ENCODE data around the gene LPCAT1.
"Not testable (repeated sequence)": the region's sequence is repeated elsewhere in the genome, so short reads cannot be mapped to it uniquely, and the experiment has no call there.

LPCAT1 gene, protein sequence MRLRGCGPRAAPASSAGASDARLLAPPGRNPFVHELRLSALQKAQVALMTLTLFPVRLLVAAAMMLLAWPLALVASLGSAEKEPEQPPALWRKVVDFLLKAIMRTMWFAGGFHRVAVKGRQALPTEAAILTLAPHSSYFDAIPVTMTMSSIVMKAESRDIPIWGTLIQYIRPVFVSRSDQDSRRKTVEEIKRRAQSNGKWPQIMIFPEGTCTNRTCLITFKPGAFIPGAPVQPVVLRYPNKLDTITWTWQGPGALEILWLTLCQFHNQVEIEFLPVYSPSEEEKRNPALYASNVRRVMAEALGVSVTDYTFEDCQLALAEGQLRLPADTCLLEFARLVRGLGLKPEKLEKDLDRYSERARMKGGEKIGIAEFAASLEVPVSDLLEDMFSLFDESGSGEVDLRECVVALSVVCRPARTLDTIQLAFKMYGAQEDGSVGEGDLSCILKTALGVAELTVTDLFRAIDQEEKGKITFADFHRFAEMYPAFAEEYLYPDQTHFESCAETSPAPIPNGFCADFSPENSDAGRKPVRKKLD

GRCh38 chr5:1523793-1524480 is at the start of gene LPCAT1:
LPCAT1 (minus strand) TSS chr5:1523960; CDS start chr5:1523844, 116 bp downstream.
- peak in 12 of 14 donors; percentile 21 to 85 (median 59) for DNase-seq

DNA sequence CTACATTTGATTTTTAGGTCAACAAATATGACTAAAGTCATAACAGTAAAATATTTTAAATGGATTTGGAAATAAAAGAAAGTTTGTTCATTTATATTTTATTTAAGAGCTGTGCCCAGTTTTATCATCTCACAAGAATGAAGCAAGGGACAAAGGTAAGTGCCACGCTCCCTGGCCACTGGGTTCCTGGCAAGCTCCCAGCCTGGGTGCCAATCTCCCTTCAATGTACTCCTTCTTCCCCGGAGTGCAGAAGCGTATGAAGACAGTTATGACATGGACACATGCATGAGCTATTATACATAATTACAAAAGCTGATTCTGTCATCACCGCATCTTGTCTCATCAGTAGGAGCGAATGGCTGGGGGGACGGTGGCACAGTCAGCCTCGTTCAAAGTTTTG is 48.1 kb upstream of the LPCAT1 start:
- DNase-seq = not testable (repeated sequence)

GRCh38 chr5:1570975-1571374 is 47.2 kb upstream of the LPCAT1 start:
- DNase-seq = no peak

GRCh38 chr5:1568201-1568979 is 44.6 kb upstream of the LPCAT1 start:
- no peak for DNase-seq

- DNase-seq = not testable (repeated sequence)
Measured at GRCh38 chr5:1567527-1568200, 43.9 kb upstream of the LPCAT1 start.

GRCh38 chr5:1565737-1566734 is 42.3 kb upstream of the LPCAT1 start:
- no peak for DNase-seq

DNA sequence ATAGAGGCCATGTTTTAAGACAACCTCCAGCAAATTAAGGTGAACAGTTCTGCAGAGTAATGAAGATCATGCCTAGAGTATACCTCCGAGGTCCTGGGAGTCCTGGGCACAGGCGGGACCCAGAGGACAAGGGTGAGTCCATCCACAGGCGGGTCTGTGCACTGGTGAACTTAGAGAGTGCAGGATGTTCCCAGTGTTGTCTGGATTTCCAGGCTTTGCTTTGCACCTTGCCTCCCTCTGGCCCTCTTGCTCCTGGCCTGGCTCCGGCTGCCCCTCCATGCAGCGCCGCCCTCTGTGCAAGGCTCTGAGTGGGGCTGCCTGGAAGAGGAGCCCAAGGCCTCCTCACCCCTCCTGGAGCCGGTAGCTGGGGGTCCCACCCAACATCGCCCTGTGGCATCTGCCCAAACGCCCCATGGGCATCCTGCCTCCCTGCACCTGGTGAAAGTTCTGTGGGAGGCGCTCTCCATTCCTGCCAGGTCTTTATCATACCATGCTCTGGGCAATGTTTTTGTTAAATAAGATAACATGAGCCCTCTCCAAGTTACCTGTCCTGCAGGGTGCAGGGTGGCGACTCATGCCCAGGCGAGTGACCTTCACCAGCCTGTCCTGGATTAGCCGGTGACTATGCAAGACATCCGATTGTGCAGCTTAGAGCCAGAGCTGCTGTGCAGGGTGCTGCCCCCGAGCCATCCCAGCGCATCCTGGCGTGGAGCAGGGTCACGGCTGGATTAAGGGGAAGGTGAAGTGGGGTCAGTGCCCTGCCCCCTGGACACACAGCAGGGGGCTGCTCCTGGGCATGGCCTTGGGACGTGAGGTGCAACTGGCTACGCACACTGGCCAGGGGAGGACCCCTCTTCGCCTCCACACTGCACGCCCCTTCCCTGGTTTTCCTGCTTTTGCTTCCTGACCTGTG is 41.3 kb upstream of the LPCAT1 start:
- no peak for DNase-seq

DNA sequence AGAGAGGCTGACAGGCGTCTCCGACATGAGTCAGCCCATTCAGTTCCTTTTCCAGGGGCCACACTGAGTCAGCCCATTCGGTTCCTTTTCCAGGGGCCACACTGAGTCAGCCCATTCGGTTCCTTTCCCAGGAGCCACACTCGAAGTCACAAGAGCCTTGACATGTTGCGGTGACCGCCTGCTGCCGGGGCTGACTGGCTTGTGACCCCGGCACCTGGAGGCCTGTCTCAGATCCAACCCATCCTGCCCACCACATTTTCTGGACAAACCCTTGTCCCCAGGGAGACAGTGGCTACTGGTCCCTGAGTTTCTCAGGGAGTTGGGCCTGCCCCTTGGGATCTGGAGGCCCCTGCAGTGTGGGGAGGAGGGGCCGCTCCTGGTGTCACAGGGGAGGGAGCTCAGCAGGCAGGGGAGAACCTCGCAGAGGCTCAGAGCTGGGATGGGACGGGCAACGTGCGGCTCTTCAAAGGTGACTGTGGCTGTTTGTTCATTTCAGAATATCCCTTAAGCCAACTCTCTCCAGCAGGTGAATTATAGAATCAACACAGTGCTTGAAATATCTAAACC is 40.5 kb upstream of the LPCAT1 start:
- DNase-seq = peak in 5 of 14 donors; percentile 17 to 70 (median 22)

GRCh38 chr5:1563617-1564181 is 39.9 kb upstream of the LPCAT1 start:
- DNase-seq = no peak

GRCh38 chr5:1563051-1563461 is 39.3 kb upstream of the LPCAT1 start:
- no peak for DNase-seq

DNA sequence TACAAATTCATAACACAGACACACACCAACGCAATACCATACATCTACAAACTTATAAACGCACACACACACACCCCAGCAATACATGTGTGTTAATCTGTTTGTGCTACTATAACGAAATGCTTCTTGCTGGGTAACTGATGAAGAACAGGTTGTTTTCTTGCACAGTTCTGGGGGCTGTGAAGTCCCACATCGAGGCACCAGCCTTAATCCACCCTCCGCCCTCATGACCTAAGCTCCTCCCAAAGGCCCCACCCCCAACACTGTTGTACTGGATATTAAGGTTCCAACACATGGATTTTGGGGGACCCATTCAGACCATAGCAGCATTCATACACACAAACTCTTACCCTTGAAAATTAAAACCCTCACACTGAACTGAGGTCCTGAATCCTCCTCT is 38.8 kb upstream of the LPCAT1 start:
- no peak for DNase-seq

- DNase-seq = no peak
Measured at GRCh38 chr5:1561402-1561929, 37.7 kb upstream of the LPCAT1 start.

- DNase-seq = not testable (repeated sequence)
Measured at GRCh38 chr5:1560499-1560898, 36.7 kb upstream of the LPCAT1 start.

DNA sequence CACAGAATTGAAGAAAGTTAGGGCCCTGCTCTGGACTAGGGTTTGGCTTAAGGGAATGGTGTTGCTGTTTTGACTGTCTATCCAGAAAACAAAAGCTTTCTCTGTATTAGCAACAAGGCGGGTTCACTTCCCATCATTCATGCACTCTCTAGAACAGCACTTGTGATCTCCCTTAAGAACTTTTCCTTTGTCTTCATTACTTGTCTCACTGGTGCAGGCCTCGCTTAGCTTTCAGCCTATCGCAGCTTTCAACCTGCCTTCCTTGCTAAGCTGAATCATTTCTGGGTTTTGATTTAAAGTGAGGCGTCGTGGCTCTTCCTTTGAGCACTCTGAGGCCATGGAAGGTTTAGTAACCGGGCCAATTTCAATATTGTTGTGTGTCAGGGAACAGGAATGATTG is 35.2 kb upstream of the LPCAT1 start:
- DNase-seq = no peak

DNA sequence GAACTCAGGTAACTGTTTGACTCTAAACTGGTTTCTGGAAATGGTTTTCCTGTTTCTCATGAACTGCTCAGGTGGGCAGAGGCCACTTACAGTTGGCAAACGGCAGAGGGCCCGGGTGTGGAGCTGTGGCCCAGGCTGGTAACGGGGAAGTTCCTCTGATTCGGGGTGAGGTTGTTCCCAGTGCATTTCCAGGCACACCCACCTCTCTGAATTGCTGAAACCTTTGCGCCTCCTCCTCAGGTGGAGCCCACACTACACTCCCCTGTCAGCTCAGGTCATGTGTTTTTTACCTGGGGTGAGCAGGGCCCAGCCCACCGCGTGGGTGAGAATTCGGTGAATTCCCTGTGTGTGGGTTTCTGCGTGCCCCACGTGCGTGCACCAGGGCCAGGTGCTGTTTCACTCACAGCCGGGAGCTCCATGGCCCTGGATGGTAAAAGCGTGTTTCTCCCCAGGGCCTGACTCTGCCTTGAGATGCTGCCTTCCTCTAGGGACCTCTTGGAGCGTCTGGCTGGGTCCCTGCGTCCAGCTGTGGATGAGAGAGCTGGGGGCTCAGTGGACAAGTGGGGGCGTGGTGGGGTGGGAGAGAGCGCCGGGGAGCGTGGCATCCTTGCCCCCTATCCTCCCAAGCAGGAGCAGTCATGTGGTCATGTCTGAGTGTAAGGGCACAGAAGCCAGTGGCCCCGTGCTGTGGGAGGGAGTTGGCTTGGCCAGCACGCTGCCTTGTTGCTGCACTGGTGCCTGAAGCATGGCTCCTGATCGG is 33.5 kb upstream of the LPCAT1 start:
- DNase-seq = no peak

- no peak for DNase-seq
Measured at GRCh38 chr5:1555808-1556731, 32.3 kb upstream of the LPCAT1 start.
